Loucy (cell line): ENCODE results near the gene MLLT10.

Source experiments
- H2AFZ ChIP-seq: fragments of 200-600 bp; sonication (generic); 2 replicates; pipeline ENCODE4 v1.6.0; 2016; ENCODE audit warnings: antibody characterized with exemption, mild to moderate bottlenecking, low read length, moderate library complexity
- H3F3A ChIP-seq: fragments of 200-600 bp; 2 replicates; pipeline ENCODE4 v1.6.0; 2016; ENCODE audit warnings: antibody characterized with exemption, low read depth, mild to moderate bottlenecking
- H3K27me3 ChIP-seq: fragments of 200-600 bp; sonication (generic); 2 replicates; pipeline ENCODE4 v1.6.1; 2014; ENCODE audit warnings: low read length, mild to moderate bottlenecking; ENCODE audit not compliant: insufficient read depth, poor library complexity, severe bottlenecking
- H3K36me3 ChIP-seq: fragments of 200-600 bp; sonication (generic); 2 replicates; pipeline ENCODE4 v1.6.1; 2016; ENCODE audit warnings: low read length; ENCODE audit not compliant: insufficient read depth
- H3K4me1 ChIP-seq: fragments of 200-600 bp; sonication (generic); 2 replicates; pipeline ENCODE4 v1.5.1; 2014; ENCODE audit warnings: low read length, mild to moderate bottlenecking; ENCODE audit not compliant: insufficient read depth, poor library complexity, severe bottlenecking
- H3K4me2 ChIP-seq: fragments of 200-600 bp; sonication (generic); 2 replicates; pipeline ENCODE4 v1.6.0; 2014; ENCODE audit warnings: antibody characterized with exemption, low read length, low read depth, mild to moderate bottlenecking; ENCODE audit not compliant: poor library complexity, severe bottlenecking
- H3K4me3 ChIP-seq: fragments of 200-600 bp; sonication (generic); 2 replicates; pipeline ENCODE4 v1.5.1; 2014; ENCODE audit warnings: low read length, mild to moderate bottlenecking, mixed read lengths; ENCODE audit not compliant: poor library complexity, severe bottlenecking
- H3K79me2 ChIP-seq: fragments of 200-600 bp; sonication (generic); 2 replicates; pipeline ENCODE4 v1.6.1; 2014; ENCODE audit warnings: low read length; ENCODE audit not compliant: insufficient read depth
- H3K9ac ChIP-seq: fragments of 200-600 bp; sonication (generic); 2 replicates; pipeline ENCODE4 v1.6.0; 2014; ENCODE audit warnings: mild to moderate bottlenecking, low read depth, low read length, moderate library complexity; ENCODE audit not compliant: poor library complexity, severe bottlenecking
- H3K9me2 ChIP-seq: fragments of 200-600 bp; sonication (generic); replicated peaks from 2 replicates; pipeline ENCODE4 v1.6.1; 2016; ENCODE audit warnings: low read depth, low read length, mixed read lengths
- H3K9me3 ChIP-seq: fragments of 200-600 bp; sonication (generic); 2 replicates; pipeline ENCODE4 v1.6.1; 2014; ENCODE audit warnings: mild to moderate bottlenecking, antibody characterized with exemption, low read length, low read depth; ENCODE audit not compliant: insufficient read depth
- H4K20me1 ChIP-seq: fragments of 200-600 bp; sonication (generic); 2 replicates; pipeline ENCODE4 v1.6.0; 2014; ENCODE audit warnings: antibody characterized with exemption, low read length, mild to moderate bottlenecking; ENCODE audit not compliant: insufficient read depth, poor library complexity, severe bottlenecking
- EZH2phosphoT487 ChIP-seq: fragments of 200-600 bp; IDR thresholded peaks from 2 replicates; pipeline ENCODE4 v1.6.1; 2018; ENCODE audit warnings: antibody characterized with exemption, mild to moderate bottlenecking, moderate library complexity, borderline replicate concordance
- TF ChIP-seq, protein P1 (sequence below): fragments of 200-600 bp; sonication (generic); conservative IDR thresholded peaks from 2 replicates; pipeline ENCODE4 v1.5.1; 2014; ENCODE audit warnings: mild to moderate bottlenecking, antibody characterized with exemption, low read length

MLLT10 gene

DNA sequence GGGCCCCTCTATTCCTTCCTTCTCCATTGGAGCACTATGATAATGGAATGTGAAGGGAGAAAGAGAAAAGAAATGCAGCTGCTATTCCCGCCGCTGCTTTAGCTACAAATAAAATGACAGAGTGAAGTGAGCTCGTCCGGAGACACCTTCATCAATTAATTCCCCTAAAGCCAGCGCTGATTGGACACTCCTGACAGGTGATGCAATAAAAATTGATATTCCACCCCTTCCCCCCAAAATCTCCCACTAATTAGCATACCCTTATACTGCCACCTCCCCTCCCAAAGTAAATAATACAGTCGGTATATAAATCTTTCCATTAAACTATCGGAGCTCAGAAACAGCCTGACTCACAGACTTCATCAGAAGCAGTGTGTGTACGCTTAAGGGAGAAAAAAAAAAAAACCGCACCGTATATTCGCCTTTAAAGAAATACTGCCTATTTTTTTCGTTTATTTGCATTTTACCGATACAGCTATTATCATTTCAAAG is 15.8 kb upstream of the MLLT10 start:
- Histone ChIP-seq H3F3A (0 out of 2 replicates have a peak, but pooled peaks cover 4% of the 10 kb centered on the region), H3K36me3 (no peaks in the 10 kb centered on the region), H3K4me1 (peaks cover 23% of the 10 kb centered on the region), H4K20me1 (peaks cover 4% of the 10 kb centered on the region), H3K9ac (peak overlapping the region; percentile 75), H3K27me3 (no peaks in the 10 kb centered on the region), H2AFZ (no peak overlapping the region), H3K9me3 (no peaks in the 10 kb centered on the region), H3K4me2 (peak overlapping the region; percentile 89), H3K79me2 (peaks cover 30% of the 10 kb centered on the region; the same call in 1 of the 2 replicates), H3K4me3 (peak overlapping the region; percentile 83), H3K9me2 (no peaks in the 10 kb centered on the region)
- TF ChIP-seq, protein P1, sequence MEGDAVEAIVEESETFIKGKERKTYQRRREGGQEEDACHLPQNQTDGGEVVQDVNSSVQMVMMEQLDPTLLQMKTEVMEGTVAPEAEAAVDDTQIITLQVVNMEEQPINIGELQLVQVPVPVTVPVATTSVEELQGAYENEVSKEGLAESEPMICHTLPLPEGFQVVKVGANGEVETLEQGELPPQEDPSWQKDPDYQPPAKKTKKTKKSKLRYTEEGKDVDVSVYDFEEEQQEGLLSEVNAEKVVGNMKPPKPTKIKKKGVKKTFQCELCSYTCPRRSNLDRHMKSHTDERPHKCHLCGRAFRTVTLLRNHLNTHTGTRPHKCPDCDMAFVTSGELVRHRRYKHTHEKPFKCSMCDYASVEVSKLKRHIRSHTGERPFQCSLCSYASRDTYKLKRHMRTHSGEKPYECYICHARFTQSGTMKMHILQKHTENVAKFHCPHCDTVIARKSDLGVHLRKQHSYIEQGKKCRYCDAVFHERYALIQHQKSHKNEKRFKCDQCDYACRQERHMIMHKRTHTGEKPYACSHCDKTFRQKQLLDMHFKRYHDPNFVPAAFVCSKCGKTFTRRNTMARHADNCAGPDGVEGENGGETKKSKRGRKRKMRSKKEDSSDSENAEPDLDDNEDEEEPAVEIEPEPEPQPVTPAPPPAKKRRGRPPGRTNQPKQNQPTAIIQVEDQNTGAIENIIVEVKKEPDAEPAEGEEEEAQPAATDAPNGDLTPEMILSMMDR = no peak
- TF ChIP-seq EZH2phosphoT487 = no peak

DNA sequence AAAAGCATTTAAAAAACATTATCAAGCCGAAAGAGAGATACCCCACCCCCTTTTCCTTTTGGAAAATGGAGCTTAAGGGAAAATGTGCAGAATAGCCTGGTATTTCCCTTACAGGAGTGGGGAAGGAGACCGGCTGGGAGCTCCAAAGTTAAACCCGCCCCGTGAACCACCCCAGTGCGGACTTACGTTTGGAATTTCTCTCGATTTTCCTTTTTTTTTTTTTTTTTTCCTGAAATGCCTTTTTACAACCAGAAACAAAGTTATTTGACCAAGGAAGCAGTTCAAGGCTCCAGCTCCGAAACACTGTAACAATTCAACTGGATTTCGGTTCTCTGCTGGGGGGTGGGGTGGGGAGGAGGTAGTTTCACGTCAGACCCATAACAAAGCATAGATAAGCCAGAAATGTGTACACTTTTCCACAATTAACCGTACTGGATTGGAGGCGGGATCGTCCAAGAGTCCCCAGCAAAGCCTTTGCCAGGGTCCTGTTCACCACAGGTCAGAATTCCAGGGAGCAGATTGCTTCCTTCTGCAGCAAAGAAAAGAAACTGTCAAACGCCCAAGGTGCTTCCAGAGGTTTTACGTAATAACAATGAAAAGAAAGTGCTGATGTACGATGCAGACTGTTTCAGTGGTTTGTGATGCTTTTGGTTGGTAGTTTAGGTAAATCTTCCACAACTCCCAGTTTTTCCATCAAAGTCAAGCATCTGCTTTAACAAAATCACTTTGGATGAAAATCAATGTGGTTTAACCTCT is 15.2 kb upstream of the MLLT10 start:
- Histone ChIP-seq H2AFZ (peak overlapping the region; percentile 96), H4K20me1 (peaks cover 4% of the 10 kb centered on the region), H3K27me3 (no peaks in the 10 kb centered on the region), H3K9me2 (no peaks in the 10 kb centered on the region), H3K36me3 (no peaks in the 10 kb centered on the region), H3K9ac (peak overlapping the region; percentile 75), H3K4me1 (peaks cover 25% of the 10 kb centered on the region), H3K9me3 (no peaks in the 10 kb centered on the region), H3K79me2 (peaks cover 26% of the 10 kb centered on the region; the same call in 1 of the 2 replicates), H3F3A (0 out of 2 replicates have a peak, but pooled peaks cover 4% of the 10 kb centered on the region), H3K4me2 (peak overlapping the region; percentile 89), H3K4me3 (peak overlapping the region; percentile 83)
- TF ChIP-seq, protein P1 = no peak
- no peak for TF ChIP-seq EZH2phosphoT487

DNA sequence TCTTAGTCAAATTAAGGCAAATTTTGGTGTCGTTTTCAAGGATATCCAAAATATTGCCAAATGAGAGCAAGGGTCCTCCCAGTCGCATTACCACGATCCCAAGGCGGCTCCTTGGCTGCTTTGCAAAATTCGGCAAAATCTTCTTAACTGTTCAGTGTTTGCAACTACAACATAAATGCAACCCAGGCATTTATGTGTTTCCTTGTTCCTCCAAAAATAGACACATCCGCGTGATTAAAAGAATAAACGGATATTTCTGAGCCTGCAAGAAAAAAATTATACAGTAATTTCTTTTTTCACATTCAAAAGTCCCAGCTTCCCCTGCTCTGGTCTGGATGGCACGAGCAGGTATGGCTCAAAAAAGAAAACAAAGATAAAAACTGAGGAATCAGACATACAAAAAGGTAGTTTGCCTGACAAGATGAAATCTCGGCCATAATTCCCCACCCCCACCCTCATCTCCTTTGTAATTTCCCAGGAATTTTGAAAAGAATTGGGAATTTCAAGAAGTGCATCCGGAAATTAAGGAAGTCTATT is 14.6 kb upstream of the MLLT10 start:
- Histone ChIP-seq H3K4me3 (peak overlapping the region; percentile 83), H3F3A (0 out of 2 replicates have a peak, but pooled peaks cover 4% of the 10 kb centered on the region), H3K4me1 (peaks cover 25% of the 10 kb centered on the region), H3K79me2 (peaks cover 26% of the 10 kb centered on the region; the same call in 1 of the 2 replicates), H3K4me2 (peak overlapping the region; percentile 89), H3K36me3 (no peaks in the 10 kb centered on the region), H4K20me1 (peaks cover 4% of the 10 kb centered on the region), H3K27me3 (no peaks in the 10 kb centered on the region), H3K9me3 (no peaks in the 10 kb centered on the region), H3K9me2 (no peaks in the 10 kb centered on the region), H3K9ac (peak overlapping the region; percentile 75), H2AFZ (peak overlapping the region; percentile 96)
- no peak for TF ChIP-seq EZH2phosphoT487
- TF ChIP-seq, protein P1 = no peak
